Measurements from ENCODE around the gene ASAP2.

ASAP2 gene

DNA sequence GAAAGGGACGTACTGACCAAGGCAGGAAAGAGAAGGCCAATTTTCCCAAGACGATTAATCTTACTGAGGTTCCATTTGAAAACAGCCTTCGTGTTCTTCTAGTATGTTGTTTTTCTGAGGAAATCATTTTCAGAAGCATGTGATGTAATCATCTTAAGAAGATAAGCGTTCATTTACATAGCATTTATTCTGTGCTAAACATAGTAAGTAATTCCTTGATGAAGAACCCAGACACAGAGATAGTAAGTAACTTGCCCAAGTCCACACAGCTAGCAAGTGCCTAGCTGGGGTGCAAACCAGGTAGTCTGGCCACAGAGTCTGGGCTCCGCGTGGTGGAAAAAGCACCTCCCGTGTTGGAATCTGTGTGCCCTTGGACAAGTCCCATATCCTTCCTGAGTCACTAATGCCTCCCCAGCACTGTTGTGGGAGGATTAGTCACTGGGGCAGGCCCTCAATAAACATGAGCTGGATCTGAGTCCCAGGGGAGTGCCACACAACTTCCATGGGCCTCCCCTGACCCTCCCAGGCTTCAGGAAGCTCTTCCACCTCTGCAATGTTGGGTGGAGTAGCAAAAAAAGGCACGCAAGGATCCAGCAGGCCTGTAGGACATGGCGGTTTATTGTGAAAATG, 26.9 kb upstream of the ASAP2 start:
- no peak for DNase-seq (ENCODE audit: low read depth in 3 of 3, low spot score in 1 of 3)

DNA sequence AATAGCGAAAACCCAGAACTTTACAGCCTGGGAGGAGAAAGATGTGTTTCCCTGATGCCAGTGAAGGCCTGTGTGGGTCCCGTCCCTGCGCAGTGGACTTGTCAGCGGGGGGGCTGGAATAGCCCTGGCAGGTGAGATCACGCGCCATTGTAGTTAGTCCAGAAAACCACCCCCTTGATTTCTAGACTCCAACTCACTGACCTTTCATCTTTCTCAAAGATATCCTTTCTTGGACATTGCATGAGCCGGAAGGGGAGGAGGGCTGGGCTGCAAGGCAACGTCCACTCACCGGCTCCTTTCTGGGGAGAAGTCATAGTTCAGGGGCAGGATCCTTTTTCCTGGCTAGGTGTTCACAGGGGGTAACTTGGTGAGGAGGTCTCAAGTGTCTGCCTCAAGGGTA, 22.3 kb upstream of the ASAP2 start:
- no peak for DNase-seq (ENCODE audit: low read depth in 3 of 3, low spot score in 1 of 3)

DNA sequence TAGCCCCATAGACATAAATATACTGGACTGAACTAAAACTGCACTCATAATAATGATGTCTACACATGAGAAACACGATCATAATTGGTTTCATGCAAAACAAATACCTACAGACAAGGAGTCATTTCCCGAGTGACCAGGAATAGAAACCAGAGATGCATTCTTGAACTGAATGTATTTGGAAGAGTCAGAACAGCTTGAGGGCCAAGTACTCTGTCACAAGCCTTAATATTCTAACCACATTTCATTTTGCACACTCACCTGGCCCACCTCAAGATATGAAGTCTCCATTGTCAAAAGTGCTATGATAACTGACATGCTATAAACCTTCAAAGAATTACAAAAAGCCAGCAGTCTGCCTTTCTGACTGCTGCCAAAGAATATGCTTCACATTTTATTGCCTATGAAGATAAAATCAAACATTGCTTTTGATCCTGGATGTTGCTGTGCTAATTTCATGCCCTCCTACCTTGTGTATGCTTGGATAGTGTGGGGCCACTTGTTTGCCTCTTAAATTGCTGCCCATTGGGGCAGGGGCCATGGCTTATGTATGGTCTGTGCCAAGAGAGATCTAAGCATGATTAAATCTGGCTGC, 18.9 kb upstream of the ASAP2 start:
- DNase-seq (ENCODE audit: low read depth in 3 of 3, low spot score in 1 of 3): no peak

DNA sequence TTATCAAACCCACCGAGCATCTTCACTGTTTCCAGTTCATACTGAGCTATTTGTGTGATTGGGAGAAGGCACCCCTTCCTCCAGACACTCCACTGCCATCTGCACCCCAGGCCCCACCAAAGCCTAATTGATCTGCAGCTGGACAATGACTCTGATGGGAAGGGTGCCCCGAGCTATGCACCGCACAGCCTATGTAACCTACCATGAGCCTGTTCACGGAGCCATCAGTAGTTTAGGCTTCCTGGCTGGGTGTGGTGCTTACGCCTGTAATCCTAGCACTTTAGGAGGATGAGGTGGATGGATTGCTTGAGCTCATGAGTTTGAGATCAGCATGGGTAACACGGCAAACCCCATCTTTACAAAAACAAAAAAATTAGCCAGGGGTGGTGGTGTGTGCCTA, 17.8 kb upstream of the ASAP2 start:
- no peak for DNase-seq (ENCODE audit: low read depth in 3 of 3, low spot score in 1 of 3)

DNA sequence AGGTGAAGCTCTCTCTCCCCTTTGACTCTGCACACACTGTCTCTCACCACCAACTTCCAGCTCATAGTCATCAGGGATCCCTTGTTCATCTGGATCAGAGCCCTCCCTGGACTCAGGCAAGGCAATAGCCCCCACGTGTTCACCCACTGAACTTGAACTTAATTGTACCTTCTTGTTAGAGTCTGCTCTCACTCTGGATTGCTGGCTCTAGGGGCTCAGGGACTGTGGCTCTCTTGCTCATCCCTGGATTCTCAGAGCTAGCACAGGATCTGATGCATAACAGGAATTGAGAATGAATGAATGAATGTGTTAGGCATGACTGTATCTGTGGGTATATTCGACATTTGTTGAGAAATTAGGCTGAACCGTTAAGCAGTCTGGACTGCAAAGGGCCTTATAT, 16.7 kb upstream of the ASAP2 start:
- no peak for DNase-seq (ENCODE audit: low read depth in 3 of 3, low spot score in 1 of 3)

DNA sequence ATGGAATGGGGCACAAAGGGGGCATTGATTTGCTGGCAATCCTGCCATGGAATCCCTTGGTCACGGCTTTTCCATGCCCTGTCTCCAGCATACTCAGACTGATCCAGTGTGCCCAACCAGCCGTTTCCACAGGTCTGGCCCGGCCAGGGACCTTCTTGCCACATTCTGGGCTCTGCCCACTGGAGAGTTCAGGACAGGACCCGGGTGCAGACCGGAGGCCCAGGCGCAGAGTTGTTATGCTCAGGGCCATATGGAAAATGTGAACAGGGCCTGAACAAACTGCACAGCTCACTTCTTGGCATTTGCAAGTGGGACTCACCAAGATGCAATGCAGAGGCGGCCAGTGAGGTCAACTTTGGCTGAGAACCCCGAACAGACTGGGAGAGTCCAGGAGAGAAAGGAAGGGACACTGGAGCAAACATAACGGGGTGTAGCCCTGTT, 15.6 kb upstream of the ASAP2 start:
- DNase-seq (ENCODE audit: low read depth in 3 of 3, low spot score in 1 of 3): no peak

DNA sequence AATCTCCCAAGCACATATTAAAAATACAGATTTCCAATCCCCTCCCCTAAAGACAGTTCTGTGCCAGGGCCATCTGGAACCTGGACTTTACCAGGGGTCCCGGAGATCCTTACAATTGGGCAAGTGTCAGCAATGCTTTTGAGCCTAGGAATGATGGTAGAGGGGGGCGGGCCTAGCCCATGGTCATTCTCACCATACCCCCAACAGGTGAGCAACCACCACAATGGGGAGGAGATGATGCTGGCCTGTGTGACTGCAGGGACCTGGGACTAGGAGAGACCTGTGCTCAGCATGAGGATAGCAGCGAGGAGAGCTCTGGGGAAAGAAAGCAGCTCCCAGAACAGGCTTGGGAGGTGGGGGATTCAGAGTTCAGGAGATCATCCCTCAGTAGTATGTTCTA, 13.9 kb upstream of the ASAP2 start:
- no peak for DNase-seq (ENCODE audit: low read depth in 3 of 3, low spot score in 1 of 3)

DNA sequence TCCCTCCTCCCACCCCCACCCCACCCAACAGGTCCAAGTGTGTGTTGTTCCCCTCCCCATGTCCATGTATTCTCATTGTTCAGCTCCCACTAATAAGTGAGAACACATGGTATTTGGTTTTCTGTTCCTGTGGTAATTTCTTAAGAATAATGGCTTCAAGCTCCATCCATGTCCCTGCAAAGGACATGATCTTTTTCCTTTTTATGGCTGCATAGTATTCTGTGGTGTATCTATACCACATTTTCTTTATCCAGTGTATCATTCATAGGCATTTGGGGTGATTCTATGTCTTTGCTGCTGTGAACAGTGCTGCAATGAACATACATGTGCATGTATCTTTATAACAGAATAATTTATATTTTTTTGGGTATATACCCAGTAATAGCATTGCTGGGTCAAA, 12.3 kb upstream of the ASAP2 start:
- DNase-seq (ENCODE audit: low read depth in 3 of 3, low spot score in 1 of 3): no peak

DNA sequence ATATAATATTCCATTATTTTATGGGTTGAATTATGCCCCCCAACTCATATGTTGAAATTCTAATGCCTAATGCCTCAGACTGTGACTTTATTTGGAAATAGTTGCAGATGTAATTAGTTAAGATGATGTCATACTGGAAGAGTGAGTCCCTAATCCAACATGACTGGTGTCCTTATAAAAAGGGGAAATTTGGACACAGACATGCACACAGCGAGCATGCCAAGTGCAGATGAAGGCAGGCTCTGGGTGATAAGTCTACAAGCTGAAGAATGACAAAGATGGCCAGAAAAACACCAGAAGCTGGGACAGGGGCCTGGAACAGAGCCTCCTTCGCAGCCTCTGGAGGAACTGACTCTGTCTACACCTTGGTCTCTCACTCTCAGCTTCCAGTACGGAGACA, 10.0 kb upstream of the ASAP2 start:
- DNase-seq (ENCODE audit: low read depth in 3 of 3, low spot score in 1 of 3): no peak

DNA sequence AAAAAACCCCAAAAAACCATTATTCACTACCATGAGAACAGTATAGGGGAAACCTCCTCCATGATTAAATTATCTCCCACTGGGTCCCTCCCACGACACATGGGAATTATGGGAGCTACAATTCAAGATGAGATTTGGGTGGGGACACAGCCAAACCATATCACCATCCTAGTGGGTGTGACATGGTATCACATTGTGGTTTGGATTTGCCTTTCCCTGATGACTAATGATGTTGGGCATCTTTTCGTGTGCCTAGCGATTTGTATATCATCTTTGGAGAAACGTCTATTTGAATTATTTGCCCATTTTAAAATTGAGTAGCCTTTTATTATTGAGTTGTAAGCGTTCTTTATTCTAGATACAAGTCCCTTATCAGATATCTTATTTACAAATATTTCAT, 8.7 kb upstream of the ASAP2 start:
- no peak for DNase-seq (ENCODE audit: low read depth in 3 of 3, low spot score in 1 of 3)

DNA sequence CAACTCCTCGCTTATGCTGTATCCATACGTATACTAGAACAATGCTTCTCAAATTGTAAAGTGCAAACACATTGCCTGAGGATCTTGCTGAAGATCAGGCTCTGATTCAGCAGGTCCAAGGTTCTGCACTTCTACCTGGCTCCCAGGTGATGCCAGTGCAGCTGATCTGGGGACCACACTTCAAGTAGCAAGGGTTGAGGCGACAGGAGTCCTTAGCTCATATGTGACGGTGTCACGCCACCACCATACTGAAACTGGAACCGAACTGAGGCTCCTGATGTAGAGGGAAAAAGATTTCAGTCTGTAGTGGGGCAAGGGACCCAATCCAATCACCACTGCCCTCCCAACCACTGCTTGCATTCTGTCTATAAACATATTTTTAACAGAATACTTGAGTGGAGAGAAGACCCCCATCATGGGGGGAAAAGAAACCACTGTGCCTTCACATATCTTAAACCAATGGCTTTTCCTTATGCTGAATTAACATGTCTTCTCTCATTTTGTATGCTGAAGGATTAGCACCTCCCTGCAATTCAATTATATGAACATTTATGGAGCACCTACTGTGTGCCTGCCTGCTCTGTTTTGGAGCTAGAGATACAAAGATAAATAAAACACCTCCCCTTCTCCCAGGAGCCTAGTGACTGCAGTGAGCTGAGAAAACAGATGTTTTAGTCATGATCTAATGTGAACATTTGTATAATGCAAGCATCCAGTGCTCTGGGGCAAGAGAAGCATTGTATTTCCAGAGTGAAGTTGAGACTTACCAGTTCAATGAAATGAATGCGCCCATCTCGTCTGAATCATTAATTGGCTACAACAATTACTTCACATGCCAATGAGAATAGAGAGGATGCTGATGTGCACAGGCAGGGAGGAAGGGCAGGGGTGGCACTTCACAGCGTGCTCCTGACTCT, 6.6 kb upstream of the ASAP2 start:
- DNase-seq (ENCODE audit: low read depth in 3 of 3, low spot score in 1 of 3): no peak

DNA sequence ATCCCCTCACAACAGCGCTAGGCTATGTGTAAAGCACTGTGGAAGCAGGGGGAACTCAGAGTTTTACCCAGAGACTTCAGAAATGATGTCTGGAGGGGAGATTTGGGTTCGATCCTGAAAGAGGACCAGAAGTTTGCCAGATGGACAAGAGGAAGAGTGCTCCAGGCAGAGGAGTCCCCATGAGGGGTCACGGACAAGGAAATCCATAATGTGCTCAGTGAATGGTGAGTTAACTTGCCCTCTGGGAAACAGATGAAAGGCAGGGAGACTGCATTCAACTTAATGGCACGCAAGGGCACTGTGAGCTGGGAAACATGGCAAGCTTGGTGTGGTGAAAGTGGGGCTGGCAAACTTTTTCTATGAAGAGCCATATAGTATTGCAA, 6.0 kb upstream of the ASAP2 start:
- DNase-seq (ENCODE audit: low read depth in 3 of 3, low spot score in 1 of 3): no peak

DNA sequence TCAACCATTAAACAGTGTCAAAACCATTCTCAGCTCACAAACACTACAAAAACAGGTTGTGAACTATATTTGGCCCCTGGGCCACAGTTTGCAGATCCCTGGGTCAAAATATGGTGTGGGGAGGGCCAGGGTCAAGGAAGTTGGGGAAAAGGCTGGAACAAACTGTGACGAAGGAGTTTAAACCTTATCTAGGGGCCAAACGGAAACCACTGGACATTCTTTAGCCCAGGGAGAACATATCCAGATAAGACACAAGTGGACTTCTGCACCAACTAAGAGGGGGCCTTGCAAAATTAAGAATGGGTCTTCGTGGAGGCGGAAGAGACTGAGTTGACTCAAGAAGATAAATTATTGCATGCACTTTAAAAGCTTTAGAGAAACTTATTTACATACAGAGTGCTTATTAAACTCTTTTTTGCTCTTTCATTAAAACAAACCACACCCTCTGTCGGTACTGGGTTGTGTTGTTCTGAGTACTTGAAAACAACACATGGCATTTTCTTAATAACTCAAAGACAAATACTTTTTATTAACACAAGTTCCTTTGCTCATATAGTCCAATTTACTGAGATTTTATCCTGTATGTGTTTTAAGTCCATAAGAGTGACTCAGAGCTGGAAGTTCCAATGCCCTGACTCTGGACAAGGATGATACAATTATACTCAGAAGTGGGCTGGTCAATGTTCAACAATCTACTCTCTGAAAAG, 5.3 kb upstream of the ASAP2 start:
- no peak for DNase-seq (ENCODE audit: low read depth in 3 of 3, low spot score in 1 of 3)

DNA sequence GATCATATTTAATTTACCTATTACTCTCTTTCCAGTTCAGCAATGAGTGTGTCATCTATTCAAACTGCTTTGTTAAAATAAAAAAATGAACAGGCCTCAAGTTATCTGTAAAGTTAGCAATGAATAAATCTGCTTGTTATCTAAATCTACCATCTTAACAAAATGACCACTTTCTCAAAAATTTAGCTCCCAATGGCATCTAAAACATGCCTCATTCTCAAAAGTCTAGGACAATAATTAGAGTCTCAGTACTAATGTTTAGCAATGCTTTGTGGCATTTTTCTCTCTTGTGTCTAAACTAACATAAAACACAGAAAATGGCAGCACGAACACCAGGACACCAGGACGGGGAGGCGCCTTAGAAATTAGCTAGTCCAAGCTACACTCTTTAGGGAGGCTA, 3.6 kb upstream of the ASAP2 start:
- DNase-seq (ENCODE audit: low read depth in 3 of 3, low spot score in 1 of 3): no peak

DNA sequence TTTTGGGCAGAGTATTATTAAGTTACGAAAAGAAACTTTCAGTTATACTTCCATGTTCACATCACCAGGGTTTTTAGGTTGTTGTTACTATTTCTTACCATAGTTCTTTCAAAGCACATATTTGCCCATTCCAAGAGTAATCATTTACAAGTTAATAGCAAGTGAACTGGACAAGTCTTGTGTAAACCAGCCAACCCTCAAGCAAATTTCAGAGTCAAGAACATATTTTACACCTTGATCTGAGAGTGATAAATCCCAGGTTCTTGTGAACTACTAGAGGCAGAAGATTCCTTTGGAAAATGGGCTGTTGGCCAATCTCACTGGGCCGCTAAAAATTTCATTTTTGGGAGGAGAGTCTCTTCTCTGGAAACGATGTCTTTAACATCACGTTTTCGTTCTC, 2.7 kb upstream of the ASAP2 start:
- DNase-seq (ENCODE audit: low read depth in 3 of 3, low spot score in 1 of 3): no peak

DNA sequence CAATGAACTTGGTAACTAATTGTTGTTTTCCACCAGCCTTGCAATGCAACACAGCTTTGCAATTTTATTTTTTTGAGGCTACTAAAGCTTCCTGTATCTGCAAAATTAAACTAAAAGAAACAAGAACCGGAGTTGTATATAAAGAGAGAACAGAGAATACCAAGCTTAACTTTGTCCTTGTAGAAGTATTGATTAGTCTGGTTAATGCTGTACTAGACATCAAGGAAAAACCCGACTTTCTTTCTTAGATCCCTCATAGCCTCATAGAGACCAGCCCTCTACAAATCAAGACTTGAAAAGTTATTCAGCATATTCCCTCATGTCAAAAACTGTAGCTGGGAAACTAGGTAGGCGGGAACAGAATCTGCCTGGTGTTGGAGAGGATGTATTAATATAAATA, 1.7 kb upstream of the ASAP2 start:
- no peak for DNase-seq (ENCODE audit: low read depth in 3 of 3, low spot score in 1 of 3)

DNA sequence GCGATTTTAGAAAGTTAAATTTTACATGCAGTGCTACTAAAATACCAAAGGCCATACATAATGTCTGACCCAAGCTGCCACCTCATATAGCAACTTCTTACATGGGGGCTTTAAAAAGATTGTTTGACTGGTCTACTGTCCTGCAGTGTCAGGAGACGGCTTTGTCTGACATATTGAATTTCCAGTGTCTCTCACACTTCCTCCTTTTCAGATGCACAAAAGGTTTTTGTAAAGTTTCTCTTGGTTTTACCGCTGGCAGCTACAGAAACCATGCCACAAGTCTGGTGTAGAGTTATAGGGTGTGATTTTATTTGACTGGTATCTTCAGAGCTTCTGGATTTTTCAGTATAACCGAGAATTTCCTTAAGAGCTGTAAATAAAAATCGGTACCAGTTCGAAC, 1.1 kb upstream of the ASAP2 start:
- no peak for DNase-seq (ENCODE audit: low read depth in 3 of 3, low spot score in 1 of 3)

DNA sequence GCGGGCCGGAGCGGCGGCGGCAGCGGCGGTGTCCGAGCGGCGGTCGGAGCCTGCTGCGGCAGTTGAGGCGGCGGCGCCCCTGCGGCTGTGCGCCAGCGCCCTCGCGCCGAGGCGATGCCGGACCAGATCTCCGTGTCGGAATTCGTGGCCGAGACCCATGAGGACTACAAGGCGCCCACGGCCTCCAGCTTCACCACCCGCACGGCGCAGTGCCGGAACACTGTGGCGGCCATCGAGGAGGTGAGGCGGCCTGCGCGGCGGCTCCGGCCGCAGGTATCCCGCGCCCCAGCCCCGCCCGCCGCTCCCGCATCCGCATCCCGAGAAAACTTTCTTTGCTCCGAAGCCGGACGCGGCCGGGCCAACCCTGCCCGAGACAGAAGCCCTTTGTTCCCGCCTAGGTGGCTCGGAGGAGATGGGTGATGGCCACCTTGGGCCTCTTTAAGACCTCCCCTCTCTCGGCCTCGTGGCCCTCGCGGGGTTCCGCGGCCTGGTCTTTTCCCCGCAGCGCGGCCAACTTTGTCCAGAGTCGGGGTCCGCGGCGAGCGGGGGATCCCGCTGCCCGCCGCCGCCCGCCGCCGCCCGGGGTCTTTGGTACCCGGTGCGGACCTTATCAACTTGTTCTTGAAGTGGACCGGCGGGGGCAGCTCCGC, 504 bp downstream of the ASAP2 start:
- DNase-seq (ENCODE audit: low read depth in 3 of 3, low spot score in 1 of 3): no peak

DNA sequence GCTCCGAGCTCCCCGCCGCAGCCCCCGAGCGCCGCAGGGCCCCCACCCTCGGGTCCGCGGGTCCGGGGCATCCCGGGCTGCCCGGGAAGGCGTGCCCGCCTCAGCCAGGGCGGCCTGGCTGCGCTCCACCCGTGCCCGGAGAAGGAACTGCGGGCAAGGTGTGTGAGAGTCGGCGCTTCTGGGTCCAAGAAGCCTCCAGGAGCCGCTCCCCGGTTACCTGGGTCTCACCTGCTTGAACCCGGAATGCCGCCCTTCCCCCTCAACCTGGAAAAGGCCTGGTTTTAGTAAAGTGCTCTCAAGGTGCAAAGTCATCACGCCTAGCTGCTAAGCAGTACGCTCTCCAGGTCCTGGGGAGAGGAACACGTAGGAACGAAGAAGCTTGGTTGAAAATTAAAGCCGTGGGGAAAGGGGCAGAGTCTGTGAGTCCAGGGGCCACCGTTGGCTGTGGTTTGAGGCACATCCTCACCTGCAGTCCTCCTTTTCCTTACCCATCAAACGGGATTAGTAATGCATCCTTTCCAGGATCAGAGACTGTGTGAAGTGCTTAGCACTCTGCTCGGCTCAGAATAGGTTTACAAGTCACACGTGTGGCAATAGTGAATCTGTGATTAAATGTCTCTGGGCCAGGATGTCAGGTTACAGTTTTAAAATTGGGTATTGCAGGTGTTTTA, 1.2 kb downstream of the ASAP2 start:
- no peak for DNase-seq (ENCODE audit: low read depth in 3 of 3, low spot score in 1 of 3)

DNA sequence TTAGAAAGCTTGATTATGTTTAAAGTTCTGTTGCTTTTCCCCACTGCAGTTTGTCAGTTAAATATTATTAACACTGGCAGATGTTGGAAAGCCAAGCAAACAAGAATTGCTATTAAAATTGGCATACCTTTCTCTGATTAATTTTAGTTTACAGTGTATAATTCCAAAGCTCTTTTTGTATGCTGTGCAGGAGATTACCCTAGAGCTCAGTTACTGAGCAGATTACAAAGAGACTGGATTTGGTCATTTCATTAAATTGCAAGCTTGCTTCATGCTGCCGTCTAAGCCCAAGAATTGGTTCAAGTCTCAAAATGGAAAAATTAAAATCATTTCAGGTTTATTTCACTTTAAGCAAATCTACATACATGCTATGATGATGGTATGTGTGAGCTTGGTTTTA, 2.3 kb downstream of the ASAP2 start:
- no peak for DNase-seq (ENCODE audit: low read depth in 3 of 3, low spot score in 1 of 3)

DNA sequence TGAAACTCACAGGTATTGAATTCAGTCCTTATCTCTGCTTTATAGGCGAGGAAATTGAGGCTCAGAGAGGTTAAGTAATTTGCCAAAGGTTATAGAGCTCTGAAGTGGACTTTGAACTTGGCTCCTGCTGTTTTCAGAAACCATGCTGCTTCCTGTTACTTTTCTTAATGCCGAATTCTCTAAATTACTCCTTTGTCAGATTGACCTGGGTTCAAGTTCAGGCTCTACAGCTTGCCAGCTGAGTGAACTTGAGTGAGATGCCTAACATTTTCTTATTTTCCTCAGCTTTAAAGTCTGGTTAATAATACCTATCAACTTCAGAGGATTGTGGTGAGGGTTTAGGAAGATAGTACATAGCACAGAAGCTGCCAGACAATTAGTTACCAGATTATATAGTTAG, 3.4 kb downstream of the ASAP2 start:
- DNase-seq (ENCODE audit: low read depth in 3 of 3, low spot score in 1 of 3): no peak
